Fibroblast of upper back skin (primary cell): ENCODE results near the gene ARHGEF11.

ENCODE experiments used
- DNase-seq: peaks from one replicate; pipeline ENCODE4 v3.0.0-alpha.2; 2013

ARHGEF11 gene

GRCh38 chr1:156906206-156906906, 139.2 kb downstream of the ARHGEF11 start:
- DNase-seq: no peak

GRCh38 chr1:156905651-156906050, 139.9 kb downstream of the ARHGEF11 start:
- DNase-seq: no peak

GRCh38 chr1:156905176-156905575, 140.4 kb downstream of the ARHGEF11 start:
- no peak for DNase-seq

- no peak for DNase-seq
Observed at GRCh38 chr1:156904187-156904959, 141.2 kb downstream of the ARHGEF11 start.

GRCh38 chr1:156903328-156904091, 142.0 kb downstream of the ARHGEF11 start:
- DNase-seq: no peak

GRCh38 chr1:156901966-156902915, 143.3 kb downstream of the ARHGEF11 start:
- DNase-seq: peak; percentile 86

- no peak for DNase-seq
Observed at GRCh38 chr1:156901590-156901900, 144.0 kb downstream of the ARHGEF11 start.

- no peak for DNase-seq
Observed at GRCh38 chr1:156900896-156901589, 144.5 kb downstream of the ARHGEF11 start.

GRCh38 chr1:156899956-156900718, 145.4 kb downstream of the ARHGEF11 start:
- DNase-seq: peak; percentile 66

GRCh38 chr1:156898971-156899664, 146.4 kb downstream of the ARHGEF11 start:
- DNase-seq: no peak

GRCh38 chr1:156898161-156898566, 147.4 kb downstream of the ARHGEF11 start:
- peak; percentile 68 for DNase-seq

GRCh38 chr1:156897078-156897825, 148.3 kb downstream of the ARHGEF11 start:
- peak; percentile 77 for DNase-seq

GRCh38 chr1:156896490-156897033, 149.0 kb downstream of the ARHGEF11 start:
- DNase-seq: peak; percentile 96

GRCh38 chr1:156895927-156896326, 149.6 kb downstream of the ARHGEF11 start:
- no peak for DNase-seq

- DNase-seq: peak; percentile 44
Observed at GRCh38 chr1:156895455-156895812, 150.1 kb downstream of the ARHGEF11 start.

- DNase-seq: peak; percentile 57
Observed at GRCh38 chr1:156894711-156895454, 150.7 kb downstream of the ARHGEF11 start.

GRCh38 chr1:156894001-156894400, 151.5 kb downstream of the ARHGEF11 start:
- DNase-seq: no peak
